PC-9 (cell line): ENCODE data around the gene WDFY1.

Experiments
- CTCF ChIP-seq: fragments of 200-600 bp; sonication (generic); conservative IDR thresholded peaks from 2 replicates; pipeline ENCODE4 v1.6.1; 2017; ENCODE audit warnings: mixed run types, antibody characterized with exemption, mild to moderate bottlenecking, moderate library complexity
- EZH2 ChIP-seq: fragments of 200-600 bp; sonication (generic); IDR thresholded peaks from 2 replicates; pipeline ENCODE4 v1.8.0; 2017; ENCODE audit warnings: antibody characterized with exemption, low read depth

- TF ChIP-seq CTCF = peak; percentile 98
- TF ChIP-seq EZH2 = no peak
These were observed 48.6 kb upstream of the WDFY1 start for GRCh38 chr2:223993634-223994232.
